GM10248 (cell line): ENCODE results near the gene EIF1AD.

ENCODE experiments used
- CTCF ChIA-PET: fragments of 300-600 bp; sonication (Branson Sonifier 250); formaldehyde crosslinking; extraction: SDS; loops from one replicate; lab custom pipeline; 2021; ENCODE audit warnings: antibody characterized with exemption; lab: Yijun Ruan, JAX
- POLR2A ChIA-PET: fragments of 350-650 bp; sonication (Branson Sonifier 250); formaldehyde crosslinking; extraction: SDS; loops from one replicate; lab custom pipeline; 2020; ENCODE audit warnings: antibody characterized with exemption; lab: Yijun Ruan, JAX
- DNase-seq: peaks from one replicate; pipeline ENCODE4 v3.0.0; 2012; ENCODE audit errors: extremely low spot score
- TF ChIP-seq, protein P1 (sequence below): IDR thresholded peaks from 2 replicates; pipeline ENCODE4 v1.5.1; 2012; ENCODE audit warnings: mild to moderate bottlenecking, low read depth; ENCODE audit errors: extremely low read depth, missing control alignments, control extremely low read depth

The EIF1AD gene, protein sequence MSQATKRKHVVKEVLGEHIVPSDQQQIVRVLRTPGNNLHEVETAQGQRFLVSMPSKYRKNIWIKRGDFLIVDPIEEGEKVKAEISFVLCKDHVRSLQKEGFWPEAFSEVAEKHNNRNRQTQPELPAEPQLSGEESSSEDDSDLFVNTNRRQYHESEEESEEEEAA

DNA sequence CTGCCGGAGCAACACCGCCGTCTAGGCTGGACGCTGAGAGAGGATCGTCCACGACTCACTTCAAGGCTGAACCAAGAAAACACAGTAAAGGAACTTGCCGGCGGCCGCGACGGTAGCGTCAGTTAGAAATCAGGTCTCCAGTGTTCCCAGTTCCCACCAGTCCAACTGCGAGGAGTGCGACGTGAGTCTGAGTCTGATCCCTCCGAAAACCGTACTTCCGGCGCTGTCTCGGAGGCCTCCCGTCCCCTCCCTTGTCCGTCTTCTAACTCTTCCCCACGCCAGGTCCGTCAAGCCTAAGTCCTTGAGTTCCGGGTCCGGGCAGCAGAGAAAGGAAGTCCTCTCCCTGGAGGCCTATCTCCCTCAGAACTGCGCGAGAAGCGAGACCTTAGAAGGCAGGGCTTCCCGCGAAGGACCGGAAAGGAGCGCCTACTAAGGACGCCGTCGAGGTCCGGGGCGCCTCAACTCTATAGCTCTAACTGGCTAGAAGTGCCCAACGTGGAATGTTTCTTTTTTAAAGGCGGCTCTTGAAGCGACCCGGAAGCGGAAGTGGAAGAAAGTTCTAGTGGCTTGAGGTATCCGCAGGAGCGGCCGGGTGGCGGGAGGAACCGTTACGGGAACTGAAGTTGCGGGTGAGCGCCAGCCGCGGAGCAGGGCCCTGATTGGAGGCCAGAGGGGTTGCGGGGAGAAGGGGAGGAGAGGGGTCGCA, at the start of gene EIF1AD, which contains the start of gene BANF1:
Gene EIF1AD, minus strand, starts transcription at position 216 of the 706 bp plus-strand sequence. CDS start 1,768 bp downstream, outside the sequence.
Gene BANF1, plus strand, starts transcription at position 562 of the 706 bp plus-strand sequence. CDS start 748 bp downstream, outside the sequence.
- TF ChIP-seq, protein P1, sequence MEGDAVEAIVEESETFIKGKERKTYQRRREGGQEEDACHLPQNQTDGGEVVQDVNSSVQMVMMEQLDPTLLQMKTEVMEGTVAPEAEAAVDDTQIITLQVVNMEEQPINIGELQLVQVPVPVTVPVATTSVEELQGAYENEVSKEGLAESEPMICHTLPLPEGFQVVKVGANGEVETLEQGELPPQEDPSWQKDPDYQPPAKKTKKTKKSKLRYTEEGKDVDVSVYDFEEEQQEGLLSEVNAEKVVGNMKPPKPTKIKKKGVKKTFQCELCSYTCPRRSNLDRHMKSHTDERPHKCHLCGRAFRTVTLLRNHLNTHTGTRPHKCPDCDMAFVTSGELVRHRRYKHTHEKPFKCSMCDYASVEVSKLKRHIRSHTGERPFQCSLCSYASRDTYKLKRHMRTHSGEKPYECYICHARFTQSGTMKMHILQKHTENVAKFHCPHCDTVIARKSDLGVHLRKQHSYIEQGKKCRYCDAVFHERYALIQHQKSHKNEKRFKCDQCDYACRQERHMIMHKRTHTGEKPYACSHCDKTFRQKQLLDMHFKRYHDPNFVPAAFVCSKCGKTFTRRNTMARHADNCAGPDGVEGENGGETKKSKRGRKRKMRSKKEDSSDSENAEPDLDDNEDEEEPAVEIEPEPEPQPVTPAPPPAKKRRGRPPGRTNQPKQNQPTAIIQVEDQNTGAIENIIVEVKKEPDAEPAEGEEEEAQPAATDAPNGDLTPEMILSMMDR: no peak
- ChIA-PET POLR2A (interaction anchor here (0.8 to 1.0 kb wide), 2 partner anchors 10 to 142 kb away, joined by 5 to 10 read pairs; partner anchors contain the start of gene CST6), CTCF (interaction anchor here (0.7 to 1.8 kb wide), 9 partner anchors 11 to 290 kb away, joined by 3 to 11 read pairs (median 5); partner anchors contain the start of genes FIBP, KAT5 and MUS81)
- peak; percentile 92 for DNase-seq

DNA sequence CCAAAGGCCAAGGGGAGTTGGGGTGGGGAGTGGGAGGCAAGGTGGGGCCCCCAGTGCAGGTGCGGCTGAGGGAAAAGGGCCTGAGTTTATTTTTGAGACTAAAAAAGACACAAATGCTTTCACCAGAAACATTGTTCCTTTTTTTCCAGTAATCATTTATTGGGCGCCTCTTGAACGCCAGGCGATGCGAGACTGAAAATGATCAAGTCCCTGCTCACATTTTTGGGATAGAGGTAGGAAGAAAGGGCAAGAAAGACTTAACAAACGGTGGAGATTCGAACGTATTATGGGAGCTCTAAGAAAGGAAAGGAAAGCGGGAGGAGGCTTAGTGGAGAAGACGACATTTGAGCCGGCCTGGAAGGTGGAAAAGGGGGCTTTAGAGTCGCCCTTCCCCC, 49.4 kb upstream of the EIF1AD start:
- ChIA-PET CTCF (interaction anchor here (1.1 to 7.3 kb wide), 6 partner anchors 10 to 167 kb away, joined by 4 to 143 read pairs (median 6); partner anchors contain the start of gene PACS1), POLR2A (interaction anchor here (1.1 kb wide), 1 partner anchor 193 kb away, joined by 4 read pairs; no protein-coding TSS in a partner anchor)
- no peak for DNase-seq
- TF ChIP-seq, protein P1: no peak

DNA sequence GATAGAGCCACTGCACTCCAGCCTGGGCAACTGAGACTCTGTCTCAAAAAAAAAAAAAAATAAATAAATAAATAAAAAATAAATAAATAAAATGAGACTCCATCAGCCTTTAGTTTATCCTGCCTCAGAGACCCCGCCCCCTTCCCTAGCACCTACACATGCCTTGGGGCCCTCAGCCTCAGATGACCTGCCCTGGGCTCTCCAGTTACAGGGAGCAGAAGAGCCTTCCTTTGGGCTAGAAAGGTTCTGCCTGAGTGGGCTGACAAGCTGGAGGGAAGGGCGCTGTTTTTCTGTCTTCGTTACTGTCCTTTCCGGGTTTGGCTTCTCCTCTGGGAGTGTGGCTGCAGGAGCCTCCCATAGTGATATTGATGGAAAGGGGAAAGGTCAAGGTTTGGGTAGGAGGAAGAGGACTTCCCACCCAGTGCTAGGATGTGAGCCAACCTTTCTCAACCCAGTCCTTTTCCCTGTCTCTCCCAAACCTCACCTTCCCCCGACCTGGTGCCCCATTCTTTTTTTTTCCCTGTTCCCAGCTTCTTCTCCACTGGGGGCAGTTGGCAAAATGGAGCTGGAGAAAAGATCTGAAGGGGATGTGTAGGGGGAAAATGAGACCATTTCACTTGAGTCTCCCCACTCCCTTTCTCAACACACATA, 48.7 kb upstream of the EIF1AD start:
- no peak for DNase-seq
- ChIA-PET CTCF (interaction anchor here (1.1 to 7.3 kb wide), 4 partner anchors 9 to 166 kb away, joined by 4 to 143 read pairs (median 6); partner anchors contain the start of gene PACS1), POLR2A (no interaction called here)
- TF ChIP-seq, protein P1: no peak

DNA sequence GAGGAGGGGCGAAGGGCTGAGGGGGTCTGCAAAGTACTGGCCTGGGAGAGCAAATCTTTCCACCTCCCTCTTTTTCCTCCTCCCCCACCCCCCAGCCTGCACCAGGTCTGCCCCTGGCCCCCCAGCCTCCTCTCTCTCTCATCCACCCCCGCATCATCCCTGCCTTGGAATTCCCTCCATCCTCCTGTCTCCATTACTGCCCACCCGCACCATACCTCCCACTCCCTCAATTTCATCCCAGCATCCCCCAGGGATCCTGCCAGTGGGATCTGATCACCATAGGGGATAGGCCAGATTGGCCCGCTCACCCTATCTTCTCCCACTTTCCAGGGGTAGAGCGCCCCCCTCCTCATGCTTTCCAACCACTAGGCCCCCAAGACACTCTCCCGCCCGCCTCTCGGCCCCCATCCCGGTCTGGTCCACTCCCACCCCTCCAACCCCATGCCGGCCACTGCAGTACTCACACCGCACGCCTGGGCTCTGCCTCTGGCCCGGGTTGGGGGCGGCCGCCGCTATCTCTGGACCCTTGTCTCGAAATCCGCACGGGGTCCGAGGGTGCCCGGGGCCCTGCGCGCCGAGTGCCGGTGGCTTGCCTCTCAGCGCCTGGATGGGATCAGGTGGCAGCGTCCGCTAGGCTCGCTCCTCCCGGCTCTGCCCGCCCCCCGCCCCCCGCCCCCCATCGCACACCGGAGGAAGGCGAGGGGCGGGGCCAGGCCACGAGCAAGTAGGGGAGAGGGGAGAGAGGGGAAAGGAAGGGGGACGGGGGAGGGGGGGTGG, 46.8 kb upstream of the EIF1AD start, which contains the start of gene GAL3ST3:
Gene GAL3ST3, minus strand, starts transcription at position 615 of the 777 bp plus-strand sequence. CDS start 3,746 bp downstream, outside the sequence.
- TF ChIP-seq, protein P1: no peak
- ChIA-PET POLR2A (interaction anchor here (1.1 kb wide), 1 partner anchor 10 kb away, joined by 3 read pairs; no protein-coding TSS in a partner anchor), CTCF (interaction anchor here (1.0 to 5.7 kb wide), 3 partner anchors 13 to 270 kb away, joined by 3 to 52 read pairs (median 39); partner anchors contain the start of gene PACS1)
- DNase-seq: no peak

DNA sequence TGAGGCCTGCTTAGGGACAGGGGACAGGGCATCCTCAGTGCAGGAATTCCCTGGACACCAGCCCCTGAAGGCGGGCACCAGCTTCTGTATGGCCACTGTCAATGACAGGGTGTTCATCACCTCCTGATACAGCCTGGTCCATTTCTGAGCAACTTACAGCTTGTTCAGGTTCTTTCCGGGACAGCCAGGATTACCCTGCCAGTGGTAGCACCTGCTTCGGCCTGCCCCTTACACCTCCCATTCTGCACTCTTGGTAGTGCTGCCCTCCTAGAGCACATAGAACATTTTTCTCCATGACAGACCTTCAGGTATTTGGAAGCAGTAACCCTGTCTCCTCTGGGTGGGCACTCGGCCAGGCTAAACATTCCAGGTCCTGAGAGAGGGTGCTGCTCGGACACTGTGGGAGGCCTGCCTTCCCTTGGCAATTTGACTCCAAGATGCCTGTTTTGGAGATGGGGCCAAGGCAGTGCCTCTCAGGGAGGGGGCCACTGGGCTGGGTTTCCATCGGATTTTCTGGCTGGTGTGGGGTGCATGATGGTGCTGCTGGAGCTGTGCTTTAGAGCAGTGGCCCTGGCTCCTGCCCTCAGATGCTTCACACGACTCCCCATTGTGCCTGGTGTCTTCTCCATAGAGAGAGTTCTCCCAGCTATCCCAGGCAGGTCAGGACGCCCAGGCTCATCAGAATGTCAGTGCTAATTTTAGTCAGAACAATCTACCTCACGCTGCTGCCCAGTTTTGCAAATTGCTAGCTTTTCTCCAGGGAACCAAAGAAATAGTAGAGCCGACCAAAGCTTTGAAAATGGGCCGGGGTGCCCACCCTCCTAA, 45.8 kb upstream of the EIF1AD start:
- ChIA-PET POLR2A (no interaction called here), CTCF (interaction anchor here (1.0 to 7.8 kb wide), 6 partner anchors 11 to 269 kb away, joined by 3 to 52 read pairs (median 31); partner anchors contain the start of genes CST6 and PACS1)
- DNase-seq: no peak
- TF ChIP-seq, protein P1: no peak
